Gastrocnemius medialis (tissue), 4 donors: Measurements from ENCODE around the gene CCDC50.

Experiments
- CTCF ChIP-seq, 5 experiments: fragments of 450-650 bp in 3 of 5; fragments of 200-600 bp in 2 of 5; sonication (generic) in 2 of 5; IDR thresholded peaks in 4 of 5; conservative IDR thresholded peaks in 1 of 5; 1 replicate in 4 of 5; 2 replicates in 1 of 5; pipeline ENCODE4 v1.5.1; 2016 to 2019; ENCODE audit warnings: antibody characterized with exemption in 5 of 5, mild to moderate bottlenecking in 3 of 5, moderate library complexity in 3 of 5
- POLR2A ChIP-seq, 2 donors: fragments of 450-650 bp; IDR thresholded peaks; one replicate each; pipeline ENCODE4 v1.6.1; 2017; ENCODE audit warnings: antibody characterized with exemption in 2 of 2, mild to moderate bottlenecking in 2 of 2, moderate library complexity in 2 of 2

DNA sequence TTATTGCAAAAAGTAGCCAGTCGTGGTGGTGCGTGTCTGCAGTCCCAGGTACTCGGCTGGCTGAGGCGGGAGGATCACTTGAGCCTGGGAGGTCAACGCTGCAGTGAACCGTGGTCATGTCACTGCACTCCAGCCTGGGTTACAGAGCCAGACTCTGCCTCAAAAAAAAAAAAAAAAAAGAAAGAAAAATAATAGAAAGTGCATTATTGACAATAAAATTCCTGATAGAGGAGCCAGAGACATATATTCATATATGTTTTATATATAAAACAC lies 88.2 kb downstream of the CCDC50 start:
- TF ChIP-seq POLR2A (IDR thresholded peaks at IDR 0.05) (no peak), CTCF (IDR thresholded peaks at IDR 0.05 in 4 of 5, conservative IDR thresholded peaks at IDR 0.05 in 1 of 5) (no peak)
